GM18520 (cell line): ENCODE measurements around the gene PCDHA2.
"Not testable (repeated sequence)": the region's sequence is repeated elsewhere in the genome, so short reads cannot be mapped to it uniquely, and the experiment has no call there.

ENCODE experiments used
- ATAC-seq: cut with Tn5 transposase; IDR thresholded peaks from one replicate; pipeline ENCODE4 v1.9.1; 2021; ENCODE audit not compliant: unreplicated experiment

PCDHA2 gene

DNA sequence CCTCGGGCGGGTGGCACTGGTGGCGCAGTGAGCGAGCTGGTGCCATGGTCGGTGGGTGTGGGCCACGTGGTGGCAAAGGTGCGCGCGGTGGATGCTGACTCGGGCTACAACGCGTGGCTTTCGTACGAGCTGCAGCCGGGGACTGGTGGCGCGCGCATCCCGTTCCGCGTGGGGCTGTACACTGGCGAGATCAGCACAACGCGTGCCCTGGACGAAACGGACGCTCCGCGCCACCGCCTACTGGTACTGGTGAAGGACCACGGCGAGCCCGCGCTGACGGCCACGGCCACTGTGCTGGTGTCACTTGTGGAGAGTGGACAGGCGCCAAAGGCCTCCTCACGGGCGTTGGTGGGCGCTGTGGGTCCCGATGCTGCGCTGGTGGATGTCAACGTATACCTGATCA is 14.2 kb downstream of the PCDHA2 start:
- ATAC-seq = no peak

DNA sequence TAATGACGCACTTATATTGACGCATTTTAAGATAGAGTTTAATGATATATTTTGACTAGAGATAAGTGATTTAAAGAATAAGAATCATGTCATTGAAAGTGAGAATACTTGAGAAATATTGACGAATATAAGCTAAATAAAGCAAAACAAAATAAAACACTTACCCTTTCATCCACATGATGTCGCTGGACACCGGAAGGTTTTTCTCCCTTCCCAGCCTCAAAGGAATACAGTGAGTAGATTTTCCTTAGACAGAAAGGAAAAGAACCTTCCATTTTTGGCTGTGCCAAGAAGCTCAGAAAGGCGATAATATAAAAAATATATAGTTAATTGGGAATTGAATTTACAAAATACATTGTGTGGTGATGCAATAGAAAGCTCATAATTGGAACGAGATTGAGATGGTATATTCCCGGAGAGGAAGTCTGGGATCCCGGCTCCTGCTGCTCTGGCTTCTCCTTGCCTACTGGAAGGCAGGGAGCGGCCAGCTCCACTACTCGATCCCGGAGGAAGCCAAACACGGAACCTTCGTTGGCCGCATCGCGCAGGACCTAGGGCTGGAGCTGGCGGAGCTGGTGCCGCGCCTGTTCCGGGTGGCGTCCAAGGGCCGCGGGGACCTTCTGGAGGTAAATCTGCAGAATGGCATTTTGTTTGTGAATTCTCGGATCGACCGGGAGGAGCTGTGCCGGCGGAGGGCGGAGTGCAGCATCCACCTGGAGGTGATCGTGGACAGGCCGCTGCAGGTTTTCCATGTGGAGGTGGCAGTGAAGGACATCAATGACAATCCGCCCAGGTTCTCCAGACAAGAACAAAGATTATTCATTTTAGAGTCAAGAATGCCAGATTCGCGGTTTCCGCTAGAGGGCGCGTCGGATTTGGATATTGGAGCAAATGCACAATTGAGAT is 27.0 kb downstream of the PCDHA2 start, which contains the start of gene PCDHA5:
Gene PCDHA5 (plus strand): TSS at position 239 of the 906 bp plus-strand sequence.
- no peak for ATAC-seq

DNA sequence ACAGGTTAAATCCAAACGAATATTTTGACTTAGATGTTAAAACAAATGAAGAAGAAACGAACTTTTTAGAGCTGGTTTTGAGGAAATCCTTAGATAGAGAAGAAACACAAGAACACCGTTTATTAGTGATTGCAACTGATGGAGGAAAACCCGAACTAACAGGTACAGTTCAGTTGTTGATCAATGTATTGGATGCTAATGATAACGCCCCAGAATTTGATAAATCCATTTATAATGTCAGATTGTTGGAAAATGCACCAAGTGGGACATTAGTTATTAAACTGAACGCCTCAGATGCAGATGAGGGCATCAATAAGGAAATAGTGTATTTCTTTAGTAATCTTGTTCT is 27.6 kb downstream of the PCDHA2 start:
- no peak for ATAC-seq

DNA sequence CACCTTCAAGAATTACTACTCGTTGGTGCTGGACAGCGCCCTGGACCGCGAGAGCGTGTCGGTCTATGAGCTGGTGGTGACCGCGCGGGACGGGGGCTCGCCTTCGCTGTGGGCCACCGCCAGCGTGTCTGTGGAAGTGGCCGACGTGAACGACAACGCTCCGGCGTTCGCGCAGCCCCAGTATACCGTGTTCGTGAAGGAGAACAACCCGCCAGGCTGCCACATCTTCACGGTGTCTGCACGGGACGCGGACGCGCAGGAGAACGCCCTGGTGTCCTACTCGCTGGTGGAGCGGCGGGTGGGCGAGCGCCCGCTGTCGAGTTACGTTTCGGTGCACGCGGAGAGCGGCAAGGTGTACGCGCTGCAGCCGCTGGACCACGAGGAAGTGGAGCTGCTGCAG is 28.3 kb downstream of the PCDHA2 start:
- ATAC-seq = not testable (repeated sequence)

DNA sequence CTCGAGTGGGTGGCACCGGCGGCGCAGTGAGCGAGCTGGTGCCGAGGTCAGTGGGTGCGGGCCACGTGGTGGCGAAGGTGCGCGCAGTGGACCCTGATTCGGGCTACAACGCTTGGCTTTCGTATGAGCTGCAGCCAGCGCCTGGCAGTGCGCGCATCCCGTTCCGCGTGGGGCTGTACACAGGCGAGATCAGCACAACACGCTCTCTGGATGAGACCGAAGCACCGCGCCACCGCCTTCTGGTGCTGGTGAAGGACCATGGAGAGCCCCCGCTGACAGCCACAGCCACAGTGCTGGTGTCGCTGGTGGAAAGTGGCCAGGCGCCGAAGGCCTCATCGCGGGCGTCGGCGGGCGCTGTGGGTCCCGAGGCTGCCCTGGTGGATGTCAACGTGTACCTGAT is 28.8 kb downstream of the PCDHA2 start:
- no peak for ATAC-seq

DNA sequence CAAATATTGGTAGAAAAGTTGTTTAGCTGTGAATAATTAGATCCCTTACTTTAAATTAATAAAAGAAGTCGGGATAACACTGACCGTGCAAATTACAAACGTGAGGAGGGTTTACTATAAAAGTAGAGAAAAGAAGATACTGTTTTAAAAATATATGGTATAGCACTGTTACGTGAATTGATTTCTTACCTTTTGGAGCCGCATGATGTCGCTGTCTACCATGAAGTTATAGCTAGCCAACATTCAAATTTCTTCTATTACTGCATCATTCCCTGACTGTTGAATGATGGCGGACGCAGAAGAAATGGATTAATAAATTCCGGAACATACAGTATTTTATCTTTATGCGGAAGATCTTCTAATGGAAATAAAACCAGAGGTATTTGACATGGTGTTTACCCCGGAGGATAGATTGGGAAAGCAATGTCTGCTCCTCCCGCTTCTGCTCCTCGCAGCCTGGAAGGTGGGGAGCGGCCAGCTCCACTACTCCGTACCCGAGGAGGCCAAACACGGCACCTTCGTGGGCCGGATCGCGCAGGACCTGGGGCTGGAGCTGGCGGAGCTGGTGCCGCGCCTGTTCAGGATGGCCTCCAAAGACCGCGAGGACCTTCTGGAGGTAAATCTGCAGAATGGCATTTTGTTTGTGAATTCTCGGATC is 33.2 kb downstream of the PCDHA2 start, which contains the start of gene PCDHA6:
Gene PCDHA6 (plus strand): TSS at position 257 of the 658 bp plus-strand sequence. CDS start 132 bp downstream, at position 389.
- no peak for ATAC-seq

DNA sequence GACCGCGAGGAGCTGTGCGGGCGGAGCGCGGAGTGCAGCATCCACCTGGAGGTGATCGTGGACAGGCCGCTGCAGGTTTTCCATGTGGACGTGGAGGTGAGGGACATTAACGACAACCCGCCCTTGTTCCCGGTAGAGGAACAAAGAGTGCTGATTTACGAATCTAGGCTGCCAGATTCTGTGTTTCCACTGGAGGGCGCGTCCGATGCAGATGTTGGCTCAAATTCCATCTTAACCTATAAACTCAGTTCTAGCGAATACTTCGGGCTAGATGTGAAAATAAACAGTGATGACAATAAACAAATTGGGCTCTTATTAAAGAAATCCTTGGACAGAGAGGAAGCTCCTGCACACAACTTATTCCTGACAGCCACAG is 33.7 kb downstream of the PCDHA2 start:
- no peak for ATAC-seq

DNA sequence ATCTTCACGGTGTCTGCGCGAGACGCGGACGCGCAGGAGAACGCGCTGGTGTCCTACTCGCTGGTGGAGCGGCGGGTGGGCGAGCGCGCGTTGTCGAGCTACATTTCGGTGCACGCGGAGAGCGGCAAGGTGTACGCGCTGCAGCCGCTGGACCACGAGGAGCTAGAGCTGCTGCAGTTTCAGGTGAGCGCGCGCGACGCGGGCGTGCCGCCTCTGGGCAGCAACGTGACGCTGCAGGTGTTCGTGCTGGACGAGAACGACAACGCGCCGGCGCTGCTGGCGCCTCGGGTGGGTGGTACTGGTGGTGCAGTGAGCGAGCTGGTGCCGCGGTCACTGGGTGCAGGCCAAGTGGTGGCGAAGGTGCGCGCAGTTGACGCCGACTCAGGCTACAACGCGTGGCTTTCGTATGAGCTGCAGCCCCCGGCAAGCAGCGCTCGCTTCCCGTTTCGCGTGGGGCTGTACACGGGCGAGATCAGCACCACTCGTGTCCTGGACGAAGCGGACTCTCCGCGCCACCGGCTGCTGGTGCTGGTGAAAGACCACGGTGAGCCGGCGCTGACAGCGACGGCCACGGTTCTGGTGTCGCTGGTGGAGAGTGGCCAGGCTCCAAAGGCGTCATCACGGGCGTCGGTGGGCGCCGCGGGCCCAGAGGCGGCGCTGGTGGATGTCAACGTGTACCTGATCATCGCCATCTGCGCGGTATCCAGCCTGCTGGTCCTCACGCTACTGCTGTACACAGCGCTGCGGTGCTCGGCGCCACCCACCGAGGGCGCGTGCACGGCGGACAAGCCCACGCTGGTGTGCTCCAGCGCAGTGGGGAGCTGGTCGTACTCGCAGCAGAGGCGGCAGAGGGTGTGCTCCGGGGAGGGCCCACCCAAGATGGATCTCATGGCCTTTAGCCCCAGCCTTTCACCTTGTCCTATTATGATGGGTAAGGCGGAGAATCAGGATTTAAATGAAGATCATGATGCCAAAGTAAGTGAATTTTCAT is 35.2 kb downstream of the PCDHA2 start:
- ATAC-seq = not testable (repeated sequence)

DNA sequence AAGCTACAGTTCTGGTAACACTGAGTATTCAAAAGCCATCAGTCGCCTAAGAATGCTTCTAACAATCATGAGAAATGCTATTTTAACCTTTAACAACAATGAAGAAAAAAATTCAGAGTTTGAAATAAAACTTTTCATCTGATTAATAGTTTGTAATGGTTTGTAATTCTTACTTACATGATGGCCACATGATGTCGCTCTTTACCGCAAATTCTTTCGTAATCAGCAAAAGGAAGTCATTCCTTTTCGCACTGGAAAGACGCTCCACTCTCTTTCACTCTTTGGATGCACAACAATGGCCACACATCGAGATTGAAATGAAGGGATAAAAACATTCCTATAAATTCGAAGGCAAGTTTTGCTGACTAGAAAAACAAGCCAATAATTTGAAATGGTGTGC is 39.3 kb downstream of the PCDHA2 start, which contains the start of gene PCDHA7:
Gene PCDHA7 (plus strand): TSS at position 277 of the 400 bp plus-strand sequence. CDS start 115 bp downstream, at position 392.
- no peak for ATAC-seq

DNA sequence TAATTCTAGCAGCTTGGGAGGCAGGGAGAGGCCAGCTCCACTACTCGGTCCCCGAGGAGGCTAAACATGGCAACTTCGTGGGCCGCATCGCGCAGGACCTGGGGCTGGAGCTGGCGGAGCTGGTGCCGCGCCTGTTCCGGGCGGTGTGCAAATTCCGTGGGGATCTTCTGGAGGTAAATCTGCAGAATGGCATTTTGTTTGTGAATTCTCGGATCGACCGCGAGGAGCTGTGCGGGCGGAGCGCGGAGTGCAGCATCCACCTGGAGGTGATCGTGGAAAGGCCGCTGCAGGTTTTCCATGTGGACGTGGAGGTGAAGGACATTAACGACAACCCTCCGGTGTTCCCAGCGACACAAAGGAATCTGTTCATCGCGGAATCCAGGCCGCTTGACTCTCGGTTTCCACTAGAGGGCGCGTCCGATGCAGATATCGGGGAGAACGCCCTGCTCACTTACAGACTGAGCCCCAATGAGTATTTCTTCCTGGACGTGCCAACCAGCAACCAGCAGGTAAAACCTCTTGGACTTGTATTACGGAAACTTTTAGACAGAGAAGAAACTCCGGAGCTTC is 39.9 kb downstream of the PCDHA2 start:
- ATAC-seq = not testable (repeated sequence)

DNA sequence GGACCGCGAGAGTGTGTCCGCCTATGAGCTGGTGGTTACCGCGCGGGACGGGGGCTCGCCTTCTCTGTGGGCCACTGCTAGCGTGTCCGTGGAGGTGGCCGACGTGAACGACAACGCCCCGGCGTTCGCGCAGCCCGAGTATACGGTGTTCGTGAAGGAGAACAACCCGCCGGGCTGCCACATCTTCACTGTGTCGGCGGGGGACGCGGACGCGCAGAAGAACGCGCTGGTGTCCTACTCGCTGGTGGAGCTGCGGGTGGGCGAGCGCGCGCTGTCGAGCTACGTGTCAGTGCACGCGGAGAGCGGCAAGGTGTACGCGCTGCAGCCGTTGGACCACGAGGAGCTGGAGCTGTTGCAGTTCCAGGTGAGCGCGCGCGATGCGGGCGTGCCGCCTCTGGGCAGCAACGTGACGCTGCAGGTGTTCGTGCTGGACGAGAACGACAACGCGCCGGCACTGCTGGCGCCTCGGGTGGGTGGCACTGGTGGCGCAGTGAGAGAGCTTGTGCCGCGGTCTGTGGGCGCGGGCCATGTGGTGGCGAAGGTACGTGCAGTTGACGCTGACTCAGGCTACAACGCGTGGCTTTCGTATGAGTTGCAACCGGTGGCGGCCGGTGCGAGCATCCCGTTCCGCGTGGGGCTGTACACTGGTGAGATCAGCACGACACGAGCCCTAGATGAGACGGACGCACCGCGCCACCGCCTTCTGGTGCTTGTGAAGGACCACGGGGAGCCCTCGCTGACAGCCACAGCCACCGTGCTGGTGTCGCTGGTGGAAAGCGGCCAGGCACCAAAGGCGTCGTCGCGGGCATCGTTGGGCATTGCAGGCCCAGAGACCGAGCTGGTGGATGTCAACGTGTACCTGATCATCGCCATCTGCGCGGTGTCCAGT is 41.2 kb downstream of the PCDHA2 start:
- ATAC-seq = no peak

DNA sequence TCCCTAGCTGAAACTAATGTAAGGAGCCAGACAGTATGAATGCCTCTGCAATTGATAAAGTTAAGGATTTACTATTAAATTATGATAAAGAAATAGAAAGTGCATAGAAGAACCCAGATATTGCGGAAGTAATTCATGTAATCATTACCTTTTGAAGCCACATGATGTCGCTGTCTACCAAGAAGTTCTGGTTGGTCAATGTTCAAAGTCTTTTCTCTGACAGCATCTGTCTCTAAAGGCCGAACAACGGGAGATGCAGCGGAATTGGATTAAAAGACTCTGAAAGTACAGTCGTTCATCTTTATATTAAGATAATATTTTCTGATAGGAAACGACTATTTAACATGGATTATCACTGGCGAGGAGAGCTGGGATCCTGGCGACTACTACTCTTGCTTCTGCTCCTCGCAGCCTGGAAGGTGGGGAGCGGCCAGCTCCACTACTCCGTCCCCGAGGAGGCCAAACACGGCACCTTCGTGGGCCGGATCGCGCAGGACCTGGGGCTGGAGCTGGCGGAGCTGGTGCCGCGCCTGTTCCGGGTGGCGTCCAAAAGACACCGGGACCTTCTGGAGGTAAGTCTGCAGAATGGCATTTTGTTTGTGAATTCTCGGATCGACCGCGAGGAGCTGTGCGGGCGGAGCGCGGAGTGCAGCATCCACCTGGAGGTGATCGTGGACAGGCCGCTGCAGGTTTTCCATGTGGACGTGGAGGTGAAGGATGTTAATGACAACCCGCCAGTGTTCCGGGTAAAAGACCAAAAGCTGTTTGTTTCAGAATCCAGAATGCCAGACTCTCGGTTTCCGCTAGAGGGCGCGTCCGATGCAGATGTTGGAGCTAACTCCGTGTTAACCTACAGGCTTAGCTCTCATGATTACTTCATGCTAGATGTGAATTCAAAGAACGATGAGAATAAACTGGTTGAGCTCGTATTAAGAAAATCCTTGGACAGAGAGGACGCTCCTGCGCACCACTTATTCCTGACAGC is 46.6 kb downstream of the PCDHA2 start, which contains the start of gene PCDHA8:
Gene PCDHA8 (plus strand): TSS at position 210 of the 985 bp plus-strand sequence. CDS start 135 bp downstream, at position 345.
- ATAC-seq = no peak

DNA sequence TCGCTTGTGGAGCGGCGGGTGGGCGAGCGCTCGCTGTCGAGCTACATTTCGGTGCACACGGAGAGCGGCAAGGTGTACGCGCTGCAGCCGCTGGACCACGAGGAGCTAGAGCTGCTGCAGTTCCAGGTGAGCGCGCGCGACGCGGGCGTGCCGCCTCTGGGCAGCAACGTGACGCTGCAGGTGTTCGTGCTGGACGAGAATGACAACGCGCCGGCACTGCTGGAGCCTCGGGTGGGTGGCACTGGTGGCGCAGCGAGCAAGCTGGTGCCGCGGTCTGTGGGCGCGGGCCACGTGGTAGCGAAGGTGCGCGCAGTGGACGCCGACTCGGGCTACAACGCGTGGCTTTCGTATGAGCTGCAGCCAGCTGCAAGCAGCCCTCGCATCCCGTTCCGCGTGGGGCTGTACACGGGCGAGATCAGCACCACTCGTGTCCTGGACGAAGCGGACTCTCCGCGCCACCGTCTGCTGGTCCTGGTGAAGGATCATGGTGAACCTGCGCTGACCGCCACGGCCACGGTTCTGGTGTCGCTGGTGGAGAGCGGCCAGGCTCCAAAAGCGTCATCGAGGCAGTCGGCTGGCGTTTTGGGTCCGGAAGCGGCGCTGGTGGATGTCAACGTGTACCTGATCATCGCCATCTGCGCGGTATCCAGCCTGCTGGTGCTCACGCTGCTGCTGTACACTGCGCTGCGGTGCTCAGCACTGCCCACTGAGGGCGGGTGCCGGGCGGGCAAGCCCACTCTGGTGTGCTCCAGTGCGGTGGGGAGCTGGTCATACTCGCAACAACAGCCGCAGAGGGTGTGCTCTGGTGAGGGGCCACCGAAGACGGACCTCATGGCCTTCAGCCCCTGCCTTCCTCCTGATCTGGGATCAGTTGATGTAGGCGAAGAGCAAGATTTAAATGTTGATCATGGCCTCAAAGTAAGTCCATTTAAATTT is 48.4 kb downstream of the PCDHA2 start:
- ATAC-seq = no peak
